Measurements from ENCODE around the gene KRTAP25-1. TPM values are rescaled to one million over a fixed set of nuclear protein-coding genes. Genes with fewer than 3 reads are reported as not detected.

The KRTAP25-1 gene
- total and polyA plus RNA-seq, 2 of the 8 experiments (the other 6 are each of a cell fraction or from before 2014, with no cell fraction given): not detected

DNA sequence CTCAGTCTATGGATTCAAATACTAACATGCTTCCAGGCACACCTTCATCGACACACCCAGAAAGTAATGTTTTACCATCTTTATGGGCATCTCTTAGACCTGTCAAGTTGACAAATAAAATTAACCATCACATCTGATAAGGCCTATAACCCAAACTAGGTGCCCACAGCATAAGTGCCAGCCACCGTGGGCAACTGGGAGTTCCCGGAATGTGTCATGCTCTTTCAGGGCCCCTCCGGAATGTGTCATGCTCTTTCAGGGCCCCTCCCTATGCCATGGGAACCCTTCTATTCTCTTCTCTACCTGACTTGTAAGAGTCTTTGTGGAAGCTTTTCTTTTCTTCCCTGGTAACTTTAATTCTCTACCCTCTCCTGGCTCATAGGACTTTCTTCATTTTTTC lies 33.2 kb downstream of the KRTAP25-1 start:
- H3K79me1 ChIP-seq (ENCODE audit: low read depth, low read length): no peaks in the 10 kb centered on the region
- H3K23me2 ChIP-seq (ENCODE audit: low read depth, low read length): no peaks in the 10 kb centered on the region
- H3K36me3 ChIP-seq (ENCODE audit: control insufficient read depth in 2 of 4, insufficient read depth in 4 of 4, low read length in 3 of 4): no peaks in the 10 kb centered on the region
- H2BK12ac ChIP-seq (ENCODE audit: low read depth, low read length): no peak overlapping the region
- H3K23ac ChIP-seq (ENCODE audit: insufficient read length): no peak overlapping the region
- no peaks in the 10 kb centered on the region for H4K20me1 ChIP-seq (replicated peaks in 1 of 2; ENCODE audit: control insufficient read depth in 1 of 2, insufficient read depth in 2 of 2, low read length in 2 of 2)
- ChIA-PET POLR2A (ENCODE audit: partially characterized antibody) (no interaction called here), CTCF (ENCODE audit: partially characterized antibody) (interaction anchor here (0.6 to 3.0 kb wide), 2 partner anchors 12 to 177 kb away, joined by 3 to 16 read pairs; no protein-coding TSS in a partner anchor)
- H3K4ac ChIP-seq (replicated peaks; ENCODE audit: insufficient read length, low read depth, low read length): no peak overlapping the region
- FAIRE-seq (no peak), DNase-seq (ENCODE audit: low read depth in 1 of 2, low spot score in 2 of 2) (no peak)
- H3K18ac ChIP-seq (ENCODE audit: extremely low read depth, low read length): no peak overlapping the region
- H2BK120ac ChIP-seq (replicated peaks; ENCODE audit: low read depth, low read length): no peak overlapping the region
- H2BK20ac ChIP-seq (ENCODE audit: low read length): no peak overlapping the region
- no peaks in the 10 kb centered on the region for H3K79me2 ChIP-seq (ENCODE audit: control insufficient read depth in 1 of 2, insufficient read depth in 2 of 2, low read length in 2 of 2)
- H4K8ac ChIP-seq (ENCODE audit: extremely low read depth, insufficient read depth, low read length): no peak overlapping the region
- WGBS, 2 experiments (ENCODE audit: extremely low coverage in 1 of 2, insufficient coverage in 1 of 2, insufficient read length in 1 of 2, insufficient replicate concordance in 2 of 2, low coverage in 1 of 2, low lambda C conversion rate in 2 of 2, missing lambda C conversion rate in 1 of 2): 89% methylated on average over 4 of the region's 4 CpGs; no CpG with 5 or more reads in 1 of the 2 experiments
- H3K27me3 ChIP-seq (replicated peaks in 1 of 4; ENCODE audit: control insufficient read depth in 3 of 4, extremely low read depth in 1 of 4, insufficient read depth in 3 of 4, low read length in 3 of 4): no peaks in the 10 kb centered on the region
- no peak overlapping the region for H3K56ac ChIP-seq (replicated peaks; ENCODE audit: insufficient read length, low read depth, low read length)
- no peak overlapping the region for H4K91ac ChIP-seq (replicated peaks; ENCODE audit: insufficient read length, low read length)
- H3K4me3 ChIP-seq (ENCODE audit: extremely low read depth in 1 of 4, insufficient read depth in 2 of 4, low read depth in 3 of 4, low read length in 4 of 4): no peak overlapping the region
- no peaks in the 10 kb centered on the region for H3K9me3 ChIP-seq (ENCODE audit: insufficient read depth in 2 of 2, low read depth in 1 of 2, low read length in 1 of 2)
- no peak overlapping the region for H4K5ac ChIP-seq (ENCODE audit: insufficient read length, low read depth, low read length)
- H2AK5ac ChIP-seq (ENCODE audit: low read depth, low read length): no peak overlapping the region
- no peak overlapping the region for H2BK15ac ChIP-seq (ENCODE audit: low read length)
- H3K9ac ChIP-seq (replicated peaks in 1 of 4; ENCODE audit: extremely low read depth in 1 of 4, low read depth in 3 of 4, low read length in 3 of 4): no peak overlapping the region
- no peaks in the 10 kb centered on the region for H3K4me1 ChIP-seq (replicated peaks in 1 of 4; ENCODE audit: control insufficient read depth in 3 of 4, insufficient read depth in 4 of 4, low read length in 3 of 4)
- H2BK5ac ChIP-seq (ENCODE audit: low read depth, low read length): no peak overlapping the region
- H3K27ac ChIP-seq (ENCODE audit: low read depth, low read length): no peak overlapping the region
- no peak overlapping the region for H3K4me2 ChIP-seq (ENCODE audit: insufficient read depth in 1 of 2, low read depth in 2 of 2, low read length in 2 of 2)
- TF ChIP-seq YY1 (IDR thresholded peaks at IDR 0.05; ENCODE audit: low read depth, low read length) (no peak), PHF8 (conservative IDR thresholded peaks at IDR 0.05; ENCODE audit: low read depth, low read length) (no peak), TCF12 (IDR thresholded peaks at IDR 0.05; ENCODE audit: low read depth, low read length) (no peak), TBP (IDR thresholded peaks at IDR 0.05; ENCODE audit: low read depth, low read length) (no peak), SIN3A (conservative IDR thresholded peaks at IDR 0.05 in 1 of 2, IDR thresholded peaks at IDR 0.05 in 1 of 2; ENCODE audit: low read depth in 1 of 2, low read length in 2 of 2) (no peak), KDM1A (IDR thresholded peaks at IDR 0.05; ENCODE audit: borderline replicate concordance, low read length) (no peak), TAF1 (IDR thresholded peaks at IDR 0.05; ENCODE audit: low read depth, low read length) (no peak)
- H2AFZ ChIP-seq (ENCODE audit: low read length): no peak overlapping the region
- H3K14ac ChIP-seq (ENCODE audit: insufficient read length): no peak overlapping the region
